K562 (cell line): ENCODE results near the gene PLXNA3. TPM values are rescaled to one million over a fixed set of nuclear protein-coding genes. Genes with fewer than 3 reads are reported as not detected.

ENCODE experiments used
- ATF7 ChIP-seq: fragments of 450-650 bp; IDR thresholded peaks from 2 replicates; pipeline ENCODE4 v1.7.1; 2014; ENCODE audit warnings: mild to moderate bottlenecking, moderate library complexity
- CBX2 ChIP-seq: fragments of 200-600 bp; sonication (generic); IDR thresholded peaks from one replicate; pipeline ENCODE4 v1.6.1; 2012; ENCODE audit warnings: mild to moderate bottlenecking, low read length, inconsistent platforms; ENCODE audit not compliant: insufficient read depth, poor library complexity, severe bottlenecking
- CC2D1A ChIP-seq: fragments of 450-650 bp; IDR thresholded peaks from 2 replicates; pipeline ENCODE4 v1.6.1; 2017; ENCODE audit warnings: mild to moderate bottlenecking
- CEBPB ChIP-seq: fragments of 450-650 bp; IDR thresholded peaks from 2 replicates; pipeline ENCODE4 v1.6.1; 2016; ENCODE audit warnings: missing genetic modification characterization, missing compliant biosample characterization
- EGR1 ChIP-seq: fragments of 450-650 bp; conservative IDR thresholded peaks from 2 replicates; pipeline ENCODE4 v1.6.1; 2017; ENCODE audit warnings: mild to moderate bottlenecking
- KDM2B ChIP-seq: fragments of 250-450 bp; sonication (Bioruptor Pico); IDR thresholded peaks from 2 replicates; pipeline ENCODE4 v1.8.0; 2021; ENCODE audit warnings: mild to moderate bottlenecking, moderate library complexity
- MEF2A ChIP-seq: IDR thresholded peaks from 2 replicates; pipeline ENCODE4 v1.6.1; 2011; ENCODE audit warnings: low read depth, mild to moderate bottlenecking, low read length, moderate library complexity; ENCODE audit not compliant: control insufficient read depth
- NR3C1 ChIP-seq: sonication (generic); formaldehyde crosslinking; IDR thresholded peaks from 2 replicates; pipeline ENCODE4 v1.8.1; 2022; ENCODE audit warnings: missing genetic modification reagents
- POLR2AphosphoS2 ChIP-seq: IDR thresholded peaks from 2 replicates; pipeline ENCODE4 v1.6.1; 2012; ENCODE audit warnings: low read length, improper control_type of control experiment
- POU5F1 ChIP-seq: fragments of 150-350 bp; IDR thresholded peaks from 2 replicates; pipeline ENCODE4 v1.6.1; 2014; ENCODE audit warnings: borderline replicate concordance, low read length, low read depth, mild to moderate bottlenecking; ENCODE audit not compliant: partially characterized antibody
- PYGO2 ChIP-seq: fragments of 450-650 bp; IDR thresholded peaks from 2 replicates; pipeline ENCODE4 v1.6.1; 2016; ENCODE audit warnings: mild to moderate bottlenecking, missing genetic modification characterization, moderate library complexity, missing compliant biosample characterization
- RAD21 ChIP-seq, 2 experiments: fragments of 250-450 bp in 1 of 2; fragments of 450-650 bp in 1 of 2; sonication (Bioruptor Pico) in 1 of 2; formaldehyde crosslinking in 1 of 2; IDR thresholded peaks in 1 of 2; conservative IDR thresholded peaks in 1 of 2; 2 replicates each; pipeline versions ENCODE4 v1.4.0 to v1.8.0; 2020 to 2022; ENCODE audit warnings: mild to moderate bottlenecking in 2 of 2, moderate library complexity in 1 of 2
- RFX1 ChIP-seq: fragments of 450-650 bp; IDR thresholded peaks from 2 replicates; pipeline ENCODE4 v1.6.1; 2016; ENCODE audit warnings: mild to moderate bottlenecking, moderate library complexity
- RFX5 ChIP-seq: IDR thresholded peaks from 2 replicates; pipeline ENCODE4 v1.6.1; 2011; ENCODE audit warnings: low read depth, mild to moderate bottlenecking, improper control_type of control experiment, low read length
- SIN3B ChIP-seq: fragments of 450-650 bp; IDR thresholded peaks from 2 replicates; pipeline ENCODE4 v1.6.1; 2017; ENCODE audit warnings: low read depth, mild to moderate bottlenecking, moderate library complexity
- SMAD4 ChIP-seq: fragments of 250-450 bp; sonication (Bioruptor Pico); conservative IDR thresholded peaks from 2 replicates; pipeline ENCODE4 v1.8.0; 2021; ENCODE audit warnings: inconsistent platforms, mild to moderate bottlenecking, moderate library complexity
- TAF15 ChIP-seq: fragments of 200-400 bp; formaldehyde crosslinking; IDR thresholded peaks from 2 replicates; pipeline ENCODE4 v1.6.1; 2017; ENCODE audit warnings: mild to moderate bottlenecking, low read depth, low read length, moderate library complexity
- TBP ChIP-seq: optimal IDR thresholded peaks from 2 replicates; pipeline ENCODE3; 2011; ENCODE audit warnings: low read depth, low read length, improper control_type of control experiment
- TFAP4 ChIP-seq: sonication (generic); formaldehyde crosslinking; IDR thresholded peaks from 2 replicates; pipeline ENCODE4 v1.8.0; 2022; ENCODE audit warnings: missing genetic modification reagents, mild to moderate bottlenecking, moderate library complexity, borderline replicate concordance
- XRCC4 ChIP-seq: IDR thresholded peaks from one replicate; pipeline ENCODE4 v1.6.1; 2011; ENCODE audit not compliant: insufficient read depth, insufficient read length; ENCODE audit errors: extremely low read depth
- ZNF239 ChIP-seq: fragments of 250-450 bp; sonication (Bioruptor Pico); IDR thresholded peaks from 2 replicates; pipeline ENCODE4 v1.4.0; 2020; ENCODE audit warnings: mild to moderate bottlenecking
- ZNF354B ChIP-seq: fragments of 250-450 bp; sonication (Bioruptor Pico); IDR thresholded peaks from 2 replicates; pipeline ENCODE4 v1.4.0; 2020
- ZNF696 ChIP-seq: fragments of 250-450 bp; sonication (Bioruptor Pico); conservative IDR thresholded peaks from 2 replicates; pipeline ENCODE4 v1.4.0; 2020; ENCODE audit warnings: mild to moderate bottlenecking, moderate library complexity
- ZNF830 ChIP-seq: fragments of 250-450 bp; sonication (Bioruptor Pico); IDR thresholded peaks from 2 replicates; pipeline ENCODE4 v1.5.0; 2021; ENCODE audit warnings: mild to moderate bottlenecking
- polyA plus RNA-seq, 8 experiments: library from polyadenylated mRNA; depleted of rRNA in 4 of 8; stranded (reverse) in 5 of 8; unstranded in 3 of 8; fragments of >200 nt; fragmentation: Nextera tagmentation in 2 of 8; fragmentation: Illumina TruSeq in 1 of 8; extraction: Ambion mirVana in 2 of 8; extraction: Trizol in 1 of 8; gene quantifications; 2 replicates each; pipeline versions ENCODE4 v1.2.1 to v1.2.3, GENCODE V29; 2011 to 2014; ENCODE audit warnings: inconsistent platforms in 1 of 8, missing spikeins in 1 of 8
- total RNA-seq, 7 experiments: library from RNA; depleted of rRNA in 6 of 7; stranded (reverse); fragments of >200 nt in 6 of 7; fragmentation: Illumina TruSeq in 2 of 7; extraction: Trizol in 2 of 7; gene quantifications; 2 replicates each; pipeline versions ENCODE4 v1.2.1 to v1.2.3, GENCODE V29; 2011 to 2021; ENCODE audit warnings: low replicate concordance in 1 of 7
- TF ChIP-seq, protein P1 (sequence below): sonication (generic); formaldehyde crosslinking; IDR thresholded peaks from 2 replicates; pipeline ENCODE4 v1.8.0; 2022; ENCODE audit warnings: missing genetic modification reagents, mild to moderate bottlenecking, borderline replicate concordance
- TF ChIP-seq, protein P2 (sequence below): fragments of 250-450 bp; sonication (Bioruptor Pico); IDR thresholded peaks from 2 replicates; pipeline ENCODE4 v1.6.1; 2021; ENCODE audit warnings: mild to moderate bottlenecking
- TF ChIP-seq, protein P3 (sequence below): fragments of 450-650 bp; formaldehyde crosslinking; IDR thresholded peaks from 2 replicates; pipeline ENCODE4 v1.4.0; 2022; ENCODE audit warnings: mild to moderate bottlenecking, moderate library complexity

The PLXNA3 gene
- total and polyA plus RNA-seq, 9 of the 15 experiments (the other 6 are each of a cell fraction or from before 2014, with no cell fraction given), result 0.32 to 47.8 (median 7.5) TPM

DNA sequence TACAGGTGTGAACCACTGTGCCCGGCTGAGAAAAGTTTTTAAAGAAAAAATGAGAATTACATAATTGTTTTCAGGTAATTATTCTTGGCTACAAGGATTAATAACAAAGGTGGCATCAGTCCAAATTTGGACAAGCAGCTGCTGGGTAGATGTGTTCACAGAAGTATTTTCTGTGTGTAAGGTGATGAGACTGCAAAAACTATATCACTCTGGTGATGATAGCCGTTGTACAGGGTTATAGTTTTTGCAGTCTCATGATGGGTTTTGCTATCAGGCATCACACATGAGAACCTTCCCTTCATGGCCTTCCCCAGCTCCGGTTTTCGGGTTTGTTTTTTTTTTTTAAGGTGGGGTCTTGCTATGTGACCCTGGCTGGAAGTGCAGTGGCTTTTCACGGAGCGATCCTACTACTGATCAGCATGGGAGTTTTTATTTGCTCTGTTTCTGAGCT, 37.4 kb downstream of the PLXNA3 start (continued):
- TF ChIP-seq RFX5 (no peak), SMAD4 (CRISPR knock-in tag) (peak; percentile 59; the same call in 1 of the 2 replicates), MEF2A (no peak), ZNF239 (no peak), RFX1 (no peak), XRCC4 (no peak), CBX2 (no peak), ATF7 (peak; percentile 58; the same call in 1 of the 2 replicates), EGR1 (no peak), TBP (no peak), SIN3B (no peak), TAF15 (no peak), ZNF696 (CRISPR knock-in tag) (no peak), POU5F1 (no peak), POLR2AphosphoS2 (no peak), PYGO2 (tag) (no peak), ZNF830 (CRISPR knock-in tag) (no peak), CC2D1A (no peak), RAD21 (CRISPR knock-in tag; conservative IDR thresholded peaks at IDR 0.05 in 1 of 2, IDR thresholded peaks at IDR 0.05 in 1 of 2) (no peak), CEBPB (tag) (no peak), NR3C1 (no peak), ZNF354B (CRISPR knock-in tag) (no peak), KDM2B (CRISPR knock-in tag) (no peak), TFAP4 (no peak; the same call in 1 of the 2 replicates)
- TF ChIP-seq, protein P1, sequence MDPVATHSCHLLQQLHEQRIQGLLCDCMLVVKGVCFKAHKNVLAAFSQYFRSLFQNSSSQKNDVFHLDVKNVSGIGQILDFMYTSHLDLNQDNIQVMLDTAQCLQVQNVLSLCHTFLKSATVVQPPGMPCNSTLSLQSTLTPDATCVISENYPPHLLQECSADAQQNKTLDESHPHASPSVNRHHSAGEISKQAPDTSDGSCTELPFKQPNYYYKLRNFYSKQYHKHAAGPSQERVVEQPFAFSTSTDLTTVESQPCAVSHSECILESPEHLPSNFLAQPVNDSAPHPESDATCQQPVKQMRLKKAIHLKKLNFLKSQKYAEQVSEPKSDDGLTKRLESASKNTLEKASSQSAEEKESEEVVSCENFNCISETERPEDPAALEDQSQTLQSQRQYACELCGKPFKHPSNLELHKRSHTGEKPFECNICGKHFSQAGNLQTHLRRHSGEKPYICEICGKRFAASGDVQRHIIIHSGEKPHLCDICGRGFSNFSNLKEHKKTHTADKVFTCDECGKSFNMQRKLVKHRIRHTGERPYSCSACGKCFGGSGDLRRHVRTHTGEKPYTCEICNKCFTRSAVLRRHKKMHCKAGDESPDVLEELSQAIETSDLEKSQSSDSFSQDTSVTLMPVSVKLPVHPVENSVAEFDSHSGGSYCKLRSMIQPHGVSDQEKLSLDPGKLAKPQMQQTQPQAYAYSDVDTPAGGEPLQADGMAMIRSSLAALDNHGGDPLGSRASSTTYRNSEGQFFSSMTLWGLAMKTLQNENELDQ (CRISPR knock-in tag), result no peak
- TF ChIP-seq, protein P2, sequence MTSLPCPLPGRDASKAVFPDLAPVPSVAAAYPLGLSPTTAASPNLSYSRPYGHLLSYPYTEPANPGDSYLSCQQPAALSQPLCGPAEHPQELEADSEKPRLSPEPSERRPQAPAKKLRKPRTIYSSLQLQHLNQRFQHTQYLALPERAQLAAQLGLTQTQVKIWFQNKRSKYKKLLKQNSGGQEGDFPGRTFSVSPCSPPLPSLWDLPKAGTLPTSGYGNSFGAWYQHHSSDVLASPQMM, result no peak
- TF ChIP-seq, protein P3, sequence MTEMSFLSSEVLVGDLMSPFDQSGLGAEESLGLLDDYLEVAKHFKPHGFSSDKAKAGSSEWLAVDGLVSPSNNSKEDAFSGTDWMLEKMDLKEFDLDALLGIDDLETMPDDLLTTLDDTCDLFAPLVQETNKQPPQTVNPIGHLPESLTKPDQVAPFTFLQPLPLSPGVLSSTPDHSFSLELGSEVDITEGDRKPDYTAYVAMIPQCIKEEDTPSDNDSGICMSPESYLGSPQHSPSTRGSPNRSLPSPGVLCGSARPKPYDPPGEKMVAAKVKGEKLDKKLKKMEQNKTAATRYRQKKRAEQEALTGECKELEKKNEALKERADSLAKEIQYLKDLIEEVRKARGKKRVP (CRISPR knock-in tag), result no peak
